Testis (tissue), 3 donors: ENCODE data around the gene SYK. TPM values are rescaled to one million over a fixed set of nuclear protein-coding genes. Genes with fewer than 3 reads are reported as not detected.
A peak's percentile ranks its signal among the peaks of the same experiment; 100 is the strongest.

Experiments
- DNase-seq: peaks from one replicate; pipeline ENCODE4 v3.0.0-alpha.2; 2019
- H3K27ac ChIP-seq, 2 donors: fragments of 200-600 bp; sonication (generic); one replicate each; pipeline ENCODE4 v1.5.1; 2019
- H3K27me3 ChIP-seq: fragments of 200-600 bp; sonication (generic); one replicate; pipeline ENCODE4 v1.5.1; 2019
- H3K36me3 ChIP-seq: fragments of 200-600 bp; sonication (generic); one replicate; pipeline ENCODE4 v1.5.1; 2017; ENCODE audit warnings: low read depth; ENCODE audit errors: missing control alignments
- H3K4me1 ChIP-seq: fragments of 200-600 bp; sonication (generic); one replicate; pipeline ENCODE4 v1.5.1; 2019
- H3K4me3 ChIP-seq, 2 donors: fragments of 200-600 bp; sonication (generic); one replicate each; pipeline ENCODE4 v1.5.1; 2017 to 2019
- H3K9me3 ChIP-seq: fragments of 200-600 bp; sonication (generic); one replicate; pipeline ENCODE4 v1.5.1; 2017
- POLR2A ChIP-seq: fragments of 450-650 bp; IDR thresholded peaks from one replicate; pipeline ENCODE4 v1.6.1; 2017; ENCODE audit warnings: antibody characterized with exemption, mild to moderate bottlenecking, moderate library complexity
- WGBS, 2 donors: methylation state at CpG; one replicate each; pipeline ENCODE4 v1.1.5; 2018; 5-methylcytosine and 5-hydroxymethylcytosine counted together
- intact Hi-C: fragments of 100-400 bp; cut with DNase I; formaldehyde crosslinking; loops from one replicate; pipeline ENCODE4 v1.15.1; 2023; ENCODE audit warnings: low total_unique reads
- polyA plus RNA-seq: library from polyadenylated mRNA; stranded (reverse); fragments of 350-450 nt; fragmentation: Illumina TruSeq; extraction: RNeasy Lipid Tissue Mini Kit (QIAGEN cat#74804); gene quantifications from one replicate; pipeline ENCODE4 v1.2.3, GENCODE V29; 2014; ENCODE audit warnings: low read depth, low replicate concordance; ENCODE audit not compliant: insufficient read depth
- total RNA-seq, 2 donors: library from RNA; depleted of rRNA; stranded (reverse); fragments of >200 nt; gene quantifications; one replicate each; pipeline ENCODE4 v1.2.3, GENCODE V29; 2016
- TF ChIP-seq, protein P1 (sequence below), 3 experiments: fragments of 450-650 bp in 2 of 3; fragments of 200-600 bp in 1 of 3; sonication (generic) in 1 of 3; IDR thresholded peaks; one replicate each; pipeline ENCODE4 v1.5.1; 2016 to 2019; ENCODE audit warnings: antibody characterized with exemption in 3 of 3, mild to moderate bottlenecking in 2 of 3, moderate library complexity in 1 of 3

SYK gene
- total and polyA plus RNA-seq, 3 donors from 2014 or later = 22.0 to 51.1 (median 30.8) TPM

- Histone ChIP-seq H3K4me1 (no peaks in the 10 kb centered on the region), H3K27ac (no peak overlapping the region), H3K27me3 (no peaks in the 10 kb centered on the region), H3K4me3 (no peak overlapping the region), H3K9me3 (no peaks in the 10 kb centered on the region), H3K36me3 (no peaks in the 10 kb centered on the region)
- intact Hi-C loops = no loop called here
- 97% methylated on average over 2 of the region's 2 CpGs for WGBS, 2 donors
- no peak for TF ChIP-seq POLR2A
- TF ChIP-seq, protein P1, sequence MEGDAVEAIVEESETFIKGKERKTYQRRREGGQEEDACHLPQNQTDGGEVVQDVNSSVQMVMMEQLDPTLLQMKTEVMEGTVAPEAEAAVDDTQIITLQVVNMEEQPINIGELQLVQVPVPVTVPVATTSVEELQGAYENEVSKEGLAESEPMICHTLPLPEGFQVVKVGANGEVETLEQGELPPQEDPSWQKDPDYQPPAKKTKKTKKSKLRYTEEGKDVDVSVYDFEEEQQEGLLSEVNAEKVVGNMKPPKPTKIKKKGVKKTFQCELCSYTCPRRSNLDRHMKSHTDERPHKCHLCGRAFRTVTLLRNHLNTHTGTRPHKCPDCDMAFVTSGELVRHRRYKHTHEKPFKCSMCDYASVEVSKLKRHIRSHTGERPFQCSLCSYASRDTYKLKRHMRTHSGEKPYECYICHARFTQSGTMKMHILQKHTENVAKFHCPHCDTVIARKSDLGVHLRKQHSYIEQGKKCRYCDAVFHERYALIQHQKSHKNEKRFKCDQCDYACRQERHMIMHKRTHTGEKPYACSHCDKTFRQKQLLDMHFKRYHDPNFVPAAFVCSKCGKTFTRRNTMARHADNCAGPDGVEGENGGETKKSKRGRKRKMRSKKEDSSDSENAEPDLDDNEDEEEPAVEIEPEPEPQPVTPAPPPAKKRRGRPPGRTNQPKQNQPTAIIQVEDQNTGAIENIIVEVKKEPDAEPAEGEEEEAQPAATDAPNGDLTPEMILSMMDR (IDR thresholded peaks at IDR 0.05) = no peak
- no peak for DNase-seq
Measured at GRCh38 chr9:90770182-90770738, 31.4 kb upstream of the SYK start.

DNA sequence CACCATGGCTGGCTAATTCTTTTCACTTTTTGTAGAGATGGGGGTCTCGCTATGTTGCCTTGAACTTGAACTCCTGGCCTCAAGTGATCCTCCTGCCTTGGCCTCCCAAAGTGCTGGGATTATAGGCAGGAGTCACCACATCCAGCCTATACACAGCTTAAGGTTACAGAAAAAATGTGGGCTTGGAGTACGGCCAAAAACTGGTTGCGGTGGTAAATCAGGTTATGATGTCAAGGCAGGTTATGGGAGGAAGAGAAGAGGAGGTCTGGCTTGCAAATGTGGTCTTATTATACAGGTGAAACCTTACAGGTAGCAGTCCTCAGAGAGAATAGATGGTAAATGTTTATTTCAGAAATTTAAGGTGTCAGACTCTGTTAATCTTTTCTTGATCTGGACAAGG is 30.7 kb upstream of the SYK start:
- no peak overlapping the region for H3K4me3 ChIP-seq
- intact Hi-C loops = no loop called here

DNA sequence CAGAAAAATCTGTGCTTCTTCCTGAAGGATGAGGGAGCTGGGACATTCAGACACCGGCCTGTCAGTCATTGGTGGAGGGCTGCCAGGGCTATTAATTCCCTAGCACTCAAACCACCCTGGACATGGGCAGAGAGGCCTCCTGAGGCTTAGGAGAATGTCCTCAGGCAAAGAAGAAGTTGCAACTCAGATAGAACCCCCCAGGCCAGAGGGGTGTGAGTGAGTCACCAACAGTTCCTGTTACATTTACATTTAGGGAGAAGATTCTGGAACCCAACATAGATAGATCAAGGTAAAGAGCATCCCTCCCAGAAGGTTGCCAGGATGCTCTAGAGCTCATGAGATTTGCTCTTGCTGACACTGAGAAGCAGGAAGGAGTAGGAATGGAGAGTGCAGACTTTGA is 29.2 kb upstream of the SYK start:
- Histone ChIP-seq H3K27ac (no peak overlapping the region), H3K36me3 (no peaks in the 10 kb centered on the region), H3K4me3 (no peak overlapping the region), H3K9me3 (no peaks in the 10 kb centered on the region), H3K4me1 (no peaks in the 10 kb centered on the region), H3K27me3 (no peaks in the 10 kb centered on the region)
- intact Hi-C loops = no loop called here
- no peak for TF ChIP-seq POLR2A
- TF ChIP-seq, protein P1 (IDR thresholded peaks at IDR 0.05) = no peak
- WGBS, 2 donors = 88 to 100% methylated on average over 1 of the region's 1 CpG
- no peak for DNase-seq

More for the DNA sequence above, 30.7 kb upstream of the SYK start:
- WGBS, 2 donors = 81 to 89% methylated on average over 3 of the region's 3 CpGs
- H3K9me3 ChIP-seq = no peaks in the 10 kb centered on the region
- no peaks in the 10 kb centered on the region for H3K36me3 ChIP-seq
- no peak overlapping the region for H3K27ac ChIP-seq
- no peak for DNase-seq
- no peak for TF ChIP-seq POLR2A
- TF ChIP-seq, protein P1 (IDR thresholded peaks at IDR 0.05) = no peak
- H3K4me1 ChIP-seq = no peaks in the 10 kb centered on the region
- no peaks in the 10 kb centered on the region for H3K27me3 ChIP-seq

DNA sequence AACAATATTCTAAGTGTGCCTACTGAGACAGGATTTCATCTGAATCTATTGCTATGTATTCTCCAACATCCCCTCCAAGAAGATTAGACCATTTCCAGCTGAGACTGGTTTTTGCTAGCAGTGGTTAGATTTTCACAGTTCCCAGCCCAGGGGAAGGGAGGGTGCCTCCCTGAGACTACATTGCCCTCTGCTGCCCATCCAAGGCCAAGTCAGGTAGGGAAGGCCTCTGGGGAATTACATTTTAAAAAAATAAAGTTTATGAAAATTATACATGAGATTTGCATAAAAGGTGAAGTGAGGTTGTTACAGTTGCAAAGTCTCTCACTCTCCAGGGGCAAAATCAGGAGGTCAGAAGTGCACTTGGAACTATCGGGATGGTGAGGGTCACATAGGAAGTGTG is 28.0 kb upstream of the SYK start:
- H3K4me1 ChIP-seq = no peaks in the 10 kb centered on the region
- no peak overlapping the region for H3K27ac ChIP-seq
- peak; percentile 31 for DNase-seq
- no peak for TF ChIP-seq POLR2A
- TF ChIP-seq, protein P1 (IDR thresholded peaks at IDR 0.05) = peak in 1 of 3 experiments; percentile 26
- no peaks in the 10 kb centered on the region for H3K27me3 ChIP-seq
- H3K9me3 ChIP-seq = no peaks in the 10 kb centered on the region
- intact Hi-C loops = no loop called here
- H3K4me3 ChIP-seq = no peak overlapping the region
- 47 to 68% methylated on average over 1 of the region's 1 CpG for WGBS, 2 donors
- no peaks in the 10 kb centered on the region for H3K36me3 ChIP-seq

DNA sequence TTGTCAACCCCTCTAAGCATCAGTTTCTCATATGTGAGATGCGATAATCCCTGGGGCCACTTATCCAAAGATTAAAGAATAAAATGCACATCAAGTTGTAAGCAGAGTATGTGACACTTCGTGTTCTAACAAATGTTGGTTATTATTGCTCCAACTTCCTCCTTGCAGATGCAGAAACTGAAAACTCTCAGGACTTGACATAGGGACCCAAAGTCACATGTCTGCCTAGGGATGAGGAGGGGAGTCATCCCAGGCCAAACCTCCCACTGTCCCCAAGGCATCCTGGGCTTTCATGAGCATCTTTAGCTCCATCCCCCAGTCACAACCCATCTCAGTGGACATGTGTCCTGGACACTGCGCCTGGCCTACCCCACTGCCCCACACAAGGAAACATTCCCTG is 27.5 kb upstream of the SYK start:
- WGBS, 2 donors = 74 to 88% methylated on average over 3 of the region's 3 CpGs
- Histone ChIP-seq H3K27me3 (no peaks in the 10 kb centered on the region), H3K9me3 (no peaks in the 10 kb centered on the region), H3K4me1 (no peaks in the 10 kb centered on the region), H3K36me3 (no peaks in the 10 kb centered on the region), H3K4me3 (no peak overlapping the region), H3K27ac (no peak overlapping the region)
- TF ChIP-seq, protein P1 (IDR thresholded peaks at IDR 0.05) = no peak
- intact Hi-C loops = no loop called here
- DNase-seq = no peak
